GM18909 (cell line): ENCODE measurements around the gene DUX4.
"Not testable (repeated sequence)": the region's sequence is repeated elsewhere in the genome, so short reads cannot be mapped to it uniquely, and the experiment has no call there.

ENCODE experiments used
- ATAC-seq: cut with Tn5 transposase; IDR thresholded peaks from one replicate; pipeline ENCODE4 v1.9.1; 2021; ENCODE audit warnings: mild to moderate bottlenecking; ENCODE audit not compliant: unreplicated experiment, poor library complexity

DUX4 gene

DNA sequence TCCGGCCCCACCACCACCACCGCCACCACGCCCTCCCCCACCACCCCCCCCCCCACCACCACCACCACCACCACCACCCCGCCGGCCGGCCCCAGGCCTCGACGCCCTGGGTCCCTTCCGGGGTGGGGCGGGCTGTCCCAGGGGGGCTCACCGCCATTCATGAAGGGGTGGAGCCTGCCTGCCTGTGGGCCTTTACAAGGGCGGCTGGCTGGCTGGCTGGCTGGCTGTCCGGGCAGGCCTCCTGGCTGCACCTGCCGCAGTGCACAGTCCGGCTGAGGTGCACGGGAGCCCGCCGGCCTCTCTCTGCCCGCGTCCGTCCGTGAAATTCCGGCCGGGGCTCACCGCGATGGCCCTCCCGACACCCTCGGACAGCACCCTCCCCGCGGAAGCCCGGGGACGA, at the start of gene DUX4:
TSS of gene DUX4 (plus strand) at position 347 of the 400 bp plus-strand sequence. CDS start at position 347, 0 bp downstream.
- not testable (repeated sequence) for ATAC-seq

DNA sequence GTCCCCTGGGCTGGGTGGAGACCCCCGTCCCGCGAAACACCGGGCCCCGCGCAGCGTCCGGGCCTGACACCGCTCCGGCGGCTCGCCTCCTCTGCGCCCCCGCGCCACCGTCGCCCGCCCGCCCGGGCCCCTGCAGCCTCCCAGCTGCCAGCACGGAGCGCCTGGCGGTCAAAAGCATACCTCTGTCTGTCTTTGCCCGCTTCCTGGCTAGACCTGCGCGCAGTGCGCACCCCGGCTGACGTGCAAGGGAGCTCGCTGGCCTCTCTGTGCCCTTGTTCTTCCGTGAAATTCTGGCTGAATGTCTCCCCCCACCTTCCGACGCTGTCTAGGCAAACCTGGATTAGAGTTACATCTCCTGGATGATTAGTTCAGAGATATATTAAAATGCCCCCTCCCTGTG, 1.9 kb downstream of the DUX4 start:
- ATAC-seq = not testable (repeated sequence)

DNA sequence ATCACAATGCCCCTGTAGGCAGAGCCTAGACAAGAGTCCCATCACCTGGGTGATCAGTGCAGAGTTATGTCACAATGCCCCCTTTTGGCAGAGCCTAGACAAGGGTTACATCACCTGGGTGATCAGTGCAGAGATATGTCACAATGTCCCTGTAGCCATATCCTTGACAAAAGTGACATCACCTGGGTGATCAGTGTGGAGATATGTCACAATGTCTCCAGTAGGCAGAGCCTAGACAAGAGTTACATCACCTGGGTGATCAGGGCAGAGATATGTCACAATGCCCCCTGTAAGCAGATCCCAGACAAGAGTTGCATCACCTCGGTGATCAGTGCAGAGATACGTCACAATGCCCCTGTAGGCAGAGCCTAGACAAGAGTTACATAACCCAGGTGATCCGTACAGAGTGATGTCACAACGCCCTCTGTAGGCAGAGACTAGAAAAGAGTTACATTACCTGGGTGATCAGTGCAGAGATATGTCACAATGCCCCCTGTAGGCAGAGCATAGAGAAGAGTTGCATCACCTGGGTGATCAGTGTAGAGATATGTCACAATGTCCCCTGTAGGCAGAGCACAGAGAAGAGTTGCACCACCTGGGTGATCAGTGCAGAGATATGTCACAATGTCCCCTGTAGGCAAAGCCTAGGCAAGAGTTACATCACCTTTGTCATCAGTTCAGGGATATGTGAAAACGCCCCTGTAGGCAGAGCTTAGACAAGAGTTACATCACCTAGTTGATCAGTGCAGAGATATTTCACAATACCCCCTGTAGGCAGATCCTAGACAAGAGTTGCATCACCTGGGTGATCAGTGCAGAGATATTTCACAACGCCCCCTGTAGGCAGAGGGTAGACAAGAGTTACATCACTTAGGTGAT, 4.4 kb downstream of the DUX4 start:
- peak; percentile 32 for ATAC-seq

- peak; percentile 3 for ATAC-seq
Observed at GRCh38 chr4:190178606-190178990, 5.0 kb downstream of the DUX4 start.

- peak; percentile 66 for ATAC-seq
Observed at GRCh38 chr4:190179030-190179739, 5.6 kb downstream of the DUX4 start.

GRCh38 chr4:190179740-190180094, 6.1 kb downstream of the DUX4 start:
- ATAC-seq = peak; percentile 39

- not testable (repeated sequence) for ATAC-seq
Observed at GRCh38 chr4:190180947-190181346, 7.4 kb downstream of the DUX4 start.

DNA sequence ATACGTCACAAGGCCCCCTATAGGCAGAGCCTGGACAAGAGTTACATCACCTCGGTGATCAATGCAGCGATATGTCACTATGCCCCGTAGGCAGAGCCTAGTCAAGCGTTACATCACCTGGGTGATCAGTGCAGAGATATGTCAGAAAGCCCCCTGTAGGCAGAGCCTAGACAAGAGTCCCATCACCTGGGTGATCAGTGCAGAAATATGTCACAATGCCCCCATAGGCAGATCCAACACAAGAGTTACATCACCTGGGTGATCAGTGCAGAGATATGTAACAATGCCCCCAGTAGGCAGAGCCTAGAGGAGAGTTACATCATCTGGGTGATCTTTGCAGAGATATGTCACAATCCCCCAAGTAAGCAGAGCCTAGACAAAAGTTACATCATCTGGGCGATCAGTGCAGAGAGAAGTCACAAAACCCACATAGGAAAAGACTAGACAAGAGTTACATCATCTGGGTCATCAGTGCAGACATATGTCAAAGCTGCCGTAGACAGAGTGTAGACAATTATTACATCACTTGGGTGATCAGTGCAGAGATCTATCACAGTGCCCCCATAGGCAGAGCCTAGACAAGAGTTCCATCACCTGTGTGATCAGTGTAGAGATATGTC, 8.0 kb downstream of the DUX4 start:
- ATAC-seq = not testable (repeated sequence)

DNA sequence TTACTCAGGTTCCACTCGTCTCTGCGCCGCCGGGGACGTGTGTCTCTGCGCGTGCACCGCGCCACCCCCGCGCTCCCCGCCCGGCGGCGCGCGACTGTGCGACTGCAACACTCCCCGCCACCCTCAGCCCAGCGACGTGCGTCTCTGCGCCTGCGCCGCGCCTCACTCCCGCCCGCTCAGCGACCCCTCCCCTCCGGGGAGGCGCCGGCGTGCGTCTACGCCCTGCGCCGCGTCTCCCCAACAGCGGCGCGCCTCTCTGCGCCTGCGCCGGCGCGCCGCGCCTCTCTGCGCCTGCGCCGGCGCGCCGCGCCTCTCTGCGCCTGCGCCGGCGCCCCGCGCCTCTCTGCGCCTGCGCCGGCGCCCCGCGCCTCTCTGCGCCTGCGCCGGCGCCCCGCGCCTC, 29.9 kb downstream of the DUX4 start:
- ATAC-seq = not testable (repeated sequence)
